ENCODE measurements around the gene VPS37B. TPM values are rescaled to one million over a fixed set of nuclear protein-coding genes. Genes with fewer than 3 reads are reported as not detected.
A peak's percentile ranks its signal among the peaks of the same experiment; 100 is the strongest.

The VPS37B gene
- total and polyA plus RNA-seq, 2 donors (not counting 1 experiment from before 2014, with no cell fraction given): 66.7 to 88.1 TPM

- Histone ChIP-seq H3K9ac (ENCODE audit: low read length) (no peak overlapping the region), H3K4me2 (replicated peaks; ENCODE audit: low read depth, low read length, poor library complexity, severe bottlenecking) (no peak overlapping the region), H2AFZ (ENCODE audit: insufficient read depth, low read depth, low read length, poor library complexity, severe bottlenecking) (no peak overlapping the region), H4K20me1 (ENCODE audit: control insufficient read depth, insufficient read depth, low read length, poor library complexity, severe bottlenecking) (no peaks in the 10 kb centered on the region), H3K4me3 (ENCODE audit: control extremely low read depth in 1 of 5, extremely low read depth in 1 of 5, insufficient read depth in 1 of 5, low read depth in 2 of 5, low read length in 4 of 5) (no peak overlapping the region), H3K9me3 (ENCODE audit: control extremely low read depth in 1 of 3, control insufficient read depth in 2 of 3, insufficient read depth in 1 of 3, low read length in 2 of 3) (no peaks in the 10 kb centered on the region), H3K4me1 (ENCODE audit: control insufficient read depth in 2 of 2, insufficient read depth in 2 of 2, low read length in 2 of 2) (peaks cover 6 to 11% of the 10 kb centered on the region in 2 donors), H3K27me3 (replicated peaks in 1 of 4; ENCODE audit: control extremely low read depth in 1 of 4, control insufficient read depth in 3 of 4, insufficient read depth in 4 of 4, low read length in 3 of 4) (no peaks in the 10 kb centered on the region), H3K36me3 (replicated peaks in 1 of 2; ENCODE audit: control extremely low read depth in 1 of 2, control insufficient read depth in 1 of 2, extremely low read depth in 1 of 2, insufficient read depth in 2 of 2, low read length in 1 of 2) (no peaks in the 10 kb centered on the region), H3K27ac (ENCODE audit: low read length in 2 of 2) (no peak overlapping the region), H3K79me2 (ENCODE audit: control insufficient read depth, insufficient read depth, low read length) (no peaks in the 10 kb centered on the region)
- intact Hi-C loops (cut with micrococcal nuclease): loop anchor here (10.0 kb wide), 1 partner anchor 594 kb away; no protein-coding TSS in a partner anchor
- H3K4me3 Mint-ChIP-seq: no peak overlapping the region
- ATAC-seq (ENCODE audit: low read depth): no peak
- no peak overlapping the region for H3K27ac Mint-ChIP-seq
- ChIA-PET CTCF (interaction anchor here (1.0 to 10.0 kb wide), 4 partner anchors 9 to 38 kb away, joined by 3 to 89 read pairs (median 34); no protein-coding TSS in a partner anchor), POLR2A (interaction anchor here (0.6 kb wide), 2 partner anchors 30 to 818 kb away, joined by 3 to 4 read pairs; no protein-coding TSS in a partner anchor)
- no peaks in the 10 kb centered on the region for H3K27me3 Mint-ChIP-seq
- peaks cover 25% of the 10 kb centered on the region for H3K4me1 Mint-ChIP-seq
- H3K9me3 Mint-ChIP-seq (ENCODE audit: insufficient read depth): no peaks in the 10 kb centered on the region
- no peak for TF ChIP-seq CTCF (IDR thresholded peaks at IDR 0.05)
- TF ChIP-seq EZH2 (IDR thresholded peaks at IDR 0.05; ENCODE audit: borderline replicate concordance, insufficient read depth, low read depth, low read length, poor library complexity, severe bottlenecking): no peak
- 86% methylated on average over 6 of the region's 7 CpGs for WGBS (ENCODE audit: insufficient coverage)
- no peak for DNase-seq
Observed at GRCh38 chr12:122830517-122831214, 65.3 kb downstream of the VPS37B start.

GRCh38 chr12:122827258-122827657, 68.7 kb downstream of the VPS37B start:
- Histone ChIP-seq H3K27me3 (replicated peaks in 1 of 4; ENCODE audit: control extremely low read depth in 1 of 4, control insufficient read depth in 3 of 4, insufficient read depth in 4 of 4, low read length in 3 of 4) (no peaks in the 10 kb centered on the region), H2AFZ (ENCODE audit: insufficient read depth, low read depth, low read length, poor library complexity, severe bottlenecking) (no peak overlapping the region), H3K4me2 (replicated peaks; ENCODE audit: low read depth, low read length, poor library complexity, severe bottlenecking) (peak overlapping the region; percentile 26), H3K9ac (ENCODE audit: low read length) (no peak overlapping the region), H3K27ac (ENCODE audit: low read length in 2 of 2) (no peak overlapping the region), H3K36me3 (replicated peaks in 1 of 2; ENCODE audit: control extremely low read depth in 1 of 2, control insufficient read depth in 1 of 2, extremely low read depth in 1 of 2, insufficient read depth in 2 of 2, low read length in 1 of 2) (no peaks in the 10 kb centered on the region), H3K79me2 (ENCODE audit: control insufficient read depth, insufficient read depth, low read length) (no peaks in the 10 kb centered on the region), H3K9me3 (ENCODE audit: control extremely low read depth in 1 of 3, control insufficient read depth in 2 of 3, insufficient read depth in 1 of 3, low read length in 2 of 3) (no peaks in the 10 kb centered on the region), H3K4me3 (ENCODE audit: control extremely low read depth in 1 of 5, extremely low read depth in 1 of 5, insufficient read depth in 1 of 5, low read depth in 2 of 5, low read length in 4 of 5) (no peak overlapping the region), H3K4me1 (ENCODE audit: control insufficient read depth in 2 of 2, insufficient read depth in 2 of 2, low read length in 2 of 2) (peaks cover 18 to 20% of the 10 kb centered on the region in 2 donors), H4K20me1 (ENCODE audit: control insufficient read depth, insufficient read depth, low read length, poor library complexity, severe bottlenecking) (no peaks in the 10 kb centered on the region)
- no peak for TF ChIP-seq CTCF (IDR thresholded peaks at IDR 0.05)
- no peak for TF ChIP-seq EZH2 (IDR thresholded peaks at IDR 0.05; ENCODE audit: borderline replicate concordance, insufficient read depth, low read depth, low read length, poor library complexity, severe bottlenecking)
- no peaks in the 10 kb centered on the region for H3K27me3 Mint-ChIP-seq
- peaks cover 32% of the 10 kb centered on the region for H3K4me1 Mint-ChIP-seq
- peak overlapping the region; percentile 41 for H3K4me3 Mint-ChIP-seq
- POLR2A ChIA-PET: interaction anchor here (0.5 to 1.6 kb wide), 2 partner anchors 31 to 33 kb away, joined by 4 to 6 read pairs; no protein-coding TSS in a partner anchor
- intact Hi-C loops (cut with micrococcal nuclease): no loop called here
- H3K9me3 Mint-ChIP-seq (ENCODE audit: insufficient read depth): no peaks in the 10 kb centered on the region
- CTCF ChIA-PET: interaction anchor here (0.7 to 10.0 kb wide), 3 partner anchors 9 to 33 kb away, joined by 4 to 64 read pairs (median 6); no protein-coding TSS in a partner anchor
- 54% methylated on average over 4 of the region's 5 CpGs for WGBS (ENCODE audit: insufficient coverage)
- H3K27ac Mint-ChIP-seq: peak overlapping the region; percentile 29
- ATAC-seq (ENCODE audit: low read depth) (no peak), DNase-seq (no peak)

All from B cell (primary cell).